Measurements from ENCODE around the gene CRBN.

GRCh38 chr3:3179407-3180094 is at the start of gene CRBN:
- no peak for TF ChIP-seq EZH2 (IDR thresholded peaks at IDR 0.05; ENCODE audit: insufficient read depth, poor library complexity, severe bottlenecking)
- TF ChIP-seq EZH2phosphoT487 (IDR thresholded peaks at IDR 0.05; ENCODE audit: insufficient read depth, low read depth) = no peak
